Measurements from ENCODE around the gene PPP1R26.

DNA sequence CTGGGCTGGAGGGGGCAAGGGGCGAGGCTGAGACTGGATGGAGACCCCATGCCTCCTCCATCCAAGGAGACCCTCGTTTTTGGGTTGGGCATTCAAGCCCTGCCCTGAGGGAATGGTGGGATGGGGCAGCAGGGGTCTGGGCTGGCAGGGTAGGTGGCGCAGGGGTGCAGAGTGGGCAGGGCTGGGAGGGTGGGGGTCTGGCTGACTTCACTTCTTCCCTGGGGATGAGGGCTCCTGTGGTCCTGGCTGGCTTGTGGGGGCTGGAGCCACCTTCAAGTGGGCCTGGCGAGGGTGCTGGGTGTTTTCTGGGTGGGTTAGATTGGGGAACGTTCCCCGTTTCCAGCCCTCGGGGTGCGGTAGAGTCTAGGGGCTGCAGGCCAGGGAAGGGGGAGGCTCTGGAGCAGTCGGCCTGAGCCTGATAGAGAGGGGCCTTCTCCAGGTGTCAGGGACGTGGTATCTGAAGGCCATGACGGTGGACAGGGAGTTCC lies 42.1 kb downstream of the PPP1R26 start:
- TF ChIP-seq CTCF (IDR thresholded peaks at IDR 0.05; ENCODE audit: low read depth, low read length), result no peak
- no peak for TF ChIP-seq POLR2A (IDR thresholded peaks at IDR 0.05; ENCODE audit: extremely low read depth, insufficient read length)
- no peak for TF ChIP-seq MAX (IDR thresholded peaks at IDR 0.05; ENCODE audit: low read depth, low read length)
- TF ChIP-seq MYC (IDR thresholded peaks at IDR 0.05; ENCODE audit: low read depth, low read length), result no peak

All from NB4 (cell line).